ENCODE data around the gene KCNQ2.

The KCNQ2 gene

DNA sequence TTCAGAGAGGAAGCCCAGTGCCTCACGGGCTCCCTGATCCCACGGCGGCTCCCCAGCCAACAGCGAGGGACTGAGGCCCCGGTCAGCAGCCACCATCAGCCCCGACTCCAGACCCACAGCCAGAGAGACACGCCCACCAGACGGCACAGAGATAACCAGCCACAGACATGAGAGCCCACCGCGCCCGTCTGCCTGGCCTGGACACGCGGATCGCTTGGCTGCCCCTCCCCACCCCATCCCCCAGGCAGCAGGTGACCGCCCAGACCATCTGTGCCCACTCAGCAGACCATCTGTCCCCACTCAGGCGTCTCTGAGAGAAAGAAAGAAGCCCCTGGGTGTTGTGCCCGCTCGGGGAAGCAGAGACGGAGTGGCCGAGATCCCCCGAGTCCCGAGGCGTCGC, 55.8 kb downstream of the KCNQ2 start:
- Histone ChIP-seq H3K27me3 (ENCODE audit: low read length) (no peaks in the 10 kb centered on the region), H3K27ac (ENCODE audit: low read depth, low read length) (no peak overlapping the region)

DNA sequence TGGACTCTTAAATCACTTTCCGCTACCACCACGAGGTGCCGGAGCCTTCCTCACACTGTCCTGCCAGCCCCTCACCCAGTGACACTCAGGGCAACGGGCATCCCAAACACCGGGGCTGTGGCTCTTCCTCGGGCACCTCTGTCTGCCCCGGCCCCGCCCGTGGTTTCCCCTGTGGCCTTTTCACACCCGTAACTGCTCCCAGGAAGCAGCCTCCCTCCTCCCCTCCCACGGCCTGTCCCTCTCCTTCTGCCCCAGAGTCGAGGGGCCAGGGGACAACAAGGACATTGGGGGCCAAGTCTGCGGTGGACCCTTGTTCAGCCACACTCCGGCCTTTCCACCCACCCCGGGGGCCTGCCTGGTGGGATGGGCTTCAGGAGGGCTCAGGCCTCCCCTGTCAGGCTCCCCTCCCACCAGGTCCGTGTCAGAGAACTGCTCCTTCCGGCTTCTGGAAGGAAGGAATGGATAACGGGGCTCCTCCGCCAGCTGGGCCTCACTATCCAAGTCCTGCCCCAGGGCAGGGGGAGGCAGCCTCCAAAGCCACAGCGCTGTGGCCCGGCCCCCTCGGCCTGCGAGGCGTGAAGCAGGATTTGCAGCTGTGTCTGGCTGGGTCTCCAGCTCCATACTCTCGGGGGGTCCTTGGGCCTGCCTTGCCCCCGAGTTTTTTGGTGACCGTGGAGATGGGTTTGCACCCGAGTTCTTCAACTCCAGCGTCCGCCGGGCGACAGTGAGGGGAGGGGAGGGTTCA, 56.6 kb downstream of the KCNQ2 start:
- H3K9me3 ChIP-seq (ENCODE audit: insufficient read depth, low read length): no peaks in the 10 kb centered on the region
- no peaks in the 10 kb centered on the region for H3K36me3 ChIP-seq (ENCODE audit: low read length)
- H3K4me2 ChIP-seq (ENCODE audit: low read depth, low read length, poor library complexity, severe bottlenecking): no peak overlapping the region
- no peak overlapping the region for H3K9ac ChIP-seq (ENCODE audit: low read length)
- no peaks in the 10 kb centered on the region for H3K9me2 ChIP-seq (replicated peaks; ENCODE audit: insufficient read depth, low read length)
- no peak overlapping the region for H2AFZ ChIP-seq (ENCODE audit: low read depth, low read length, severe bottlenecking)
- TF ChIP-seq EZH2phosphoT487 (conservative IDR thresholded peaks at IDR 0.05; ENCODE audit: low read length): no peak
- no peaks in the 10 kb centered on the region for H4K20me1 ChIP-seq (ENCODE audit: low read depth, low read length)
- no peaks in the 10 kb centered on the region for H3K79me2 ChIP-seq (ENCODE audit: insufficient read depth, low read length)
- no peak overlapping the region for H3K27ac ChIP-seq (ENCODE audit: low read depth, low read length)
- H3K4me3 ChIP-seq (ENCODE audit: insufficient read depth, low read length, poor library complexity, severe bottlenecking): no peak overlapping the region
- no peaks in the 10 kb centered on the region for H3F3A ChIP-seq (ENCODE audit: insufficient read depth)
- H3K27me3 ChIP-seq (ENCODE audit: low read length): no peaks in the 10 kb centered on the region

More for the DNA sequence above, 55.8 kb downstream of the KCNQ2 start:
- Histone ChIP-seq H3K79me2 (ENCODE audit: insufficient read depth, low read length) (no peaks in the 10 kb centered on the region), H3F3A (ENCODE audit: insufficient read depth) (no peaks in the 10 kb centered on the region), H3K36me3 (ENCODE audit: low read length) (no peaks in the 10 kb centered on the region), H3K9me2 (replicated peaks; ENCODE audit: insufficient read depth, low read length) (no peaks in the 10 kb centered on the region), H3K4me3 (ENCODE audit: insufficient read depth, low read length, poor library complexity, severe bottlenecking) (no peak overlapping the region), H3K9me3 (ENCODE audit: insufficient read depth, low read length) (no peaks in the 10 kb centered on the region), H4K20me1 (ENCODE audit: low read depth, low read length) (no peaks in the 10 kb centered on the region), H2AFZ (ENCODE audit: low read depth, low read length, severe bottlenecking) (no peak overlapping the region), H3K4me2 (ENCODE audit: low read depth, low read length, poor library complexity, severe bottlenecking) (no peak overlapping the region), H3K9ac (ENCODE audit: low read length) (no peak overlapping the region)
- TF ChIP-seq, protein P1, sequence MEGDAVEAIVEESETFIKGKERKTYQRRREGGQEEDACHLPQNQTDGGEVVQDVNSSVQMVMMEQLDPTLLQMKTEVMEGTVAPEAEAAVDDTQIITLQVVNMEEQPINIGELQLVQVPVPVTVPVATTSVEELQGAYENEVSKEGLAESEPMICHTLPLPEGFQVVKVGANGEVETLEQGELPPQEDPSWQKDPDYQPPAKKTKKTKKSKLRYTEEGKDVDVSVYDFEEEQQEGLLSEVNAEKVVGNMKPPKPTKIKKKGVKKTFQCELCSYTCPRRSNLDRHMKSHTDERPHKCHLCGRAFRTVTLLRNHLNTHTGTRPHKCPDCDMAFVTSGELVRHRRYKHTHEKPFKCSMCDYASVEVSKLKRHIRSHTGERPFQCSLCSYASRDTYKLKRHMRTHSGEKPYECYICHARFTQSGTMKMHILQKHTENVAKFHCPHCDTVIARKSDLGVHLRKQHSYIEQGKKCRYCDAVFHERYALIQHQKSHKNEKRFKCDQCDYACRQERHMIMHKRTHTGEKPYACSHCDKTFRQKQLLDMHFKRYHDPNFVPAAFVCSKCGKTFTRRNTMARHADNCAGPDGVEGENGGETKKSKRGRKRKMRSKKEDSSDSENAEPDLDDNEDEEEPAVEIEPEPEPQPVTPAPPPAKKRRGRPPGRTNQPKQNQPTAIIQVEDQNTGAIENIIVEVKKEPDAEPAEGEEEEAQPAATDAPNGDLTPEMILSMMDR (IDR thresholded peaks at IDR 0.05; ENCODE audit: insufficient read depth, low read length, poor library complexity, severe bottlenecking): no peak
- no peak for TF ChIP-seq EZH2phosphoT487 (conservative IDR thresholded peaks at IDR 0.05; ENCODE audit: low read length)

DNA sequence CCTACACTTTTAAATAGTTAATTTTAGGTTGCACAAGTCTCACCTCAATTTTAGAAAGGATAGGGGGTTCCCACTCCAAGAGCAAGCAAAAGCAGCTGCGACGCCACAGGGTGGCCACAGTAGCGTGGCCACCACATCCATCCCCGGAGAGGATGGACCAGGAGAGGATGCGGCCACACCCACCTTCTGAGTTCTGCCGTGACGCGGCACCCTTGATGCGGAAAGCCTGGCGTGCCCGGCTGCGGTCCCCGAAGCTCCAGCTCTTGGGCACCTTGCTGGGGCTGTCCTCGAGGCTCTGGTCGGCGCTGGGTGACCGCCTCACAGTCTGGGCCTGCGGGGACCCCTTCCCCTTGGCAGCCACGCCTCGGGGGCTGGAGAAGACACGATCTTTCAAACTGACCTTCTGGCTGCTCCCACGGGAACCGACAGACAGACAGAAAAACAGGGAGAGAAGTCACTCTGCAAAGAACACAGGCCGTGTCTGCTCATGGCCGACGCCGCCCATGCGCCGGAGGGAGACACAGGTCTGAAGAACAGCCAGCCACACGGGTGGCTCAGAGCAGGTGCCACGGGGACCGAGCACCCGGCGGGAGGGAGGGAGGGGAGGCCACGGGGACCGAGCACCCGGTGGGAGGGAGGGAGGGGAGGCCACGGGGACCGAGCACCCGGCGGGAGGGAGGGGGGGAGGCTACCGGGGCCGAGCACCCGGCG, 57.6 kb downstream of the KCNQ2 start:
- H3K27me3 ChIP-seq (ENCODE audit: low read length): no peaks in the 10 kb centered on the region
- no peaks in the 10 kb centered on the region for H3K9me2 ChIP-seq (replicated peaks; ENCODE audit: insufficient read depth, low read length)
- H3K79me2 ChIP-seq (ENCODE audit: insufficient read depth, low read length): no peaks in the 10 kb centered on the region
- H4K20me1 ChIP-seq (ENCODE audit: low read depth, low read length): no peaks in the 10 kb centered on the region
- H3K4me2 ChIP-seq (ENCODE audit: low read depth, low read length, poor library complexity, severe bottlenecking): no peak overlapping the region
- no peaks in the 10 kb centered on the region for H3K36me3 ChIP-seq (ENCODE audit: low read length)
- no peak overlapping the region for H3K27ac ChIP-seq (ENCODE audit: low read depth, low read length)
- no peaks in the 10 kb centered on the region for H3K9me3 ChIP-seq (ENCODE audit: insufficient read depth, low read length)
- TF ChIP-seq, protein P1 (IDR thresholded peaks at IDR 0.05; ENCODE audit: insufficient read depth, low read length, poor library complexity, severe bottlenecking): no peak
- TF ChIP-seq EZH2phosphoT487 (conservative IDR thresholded peaks at IDR 0.05; ENCODE audit: low read length): no peak
- H3F3A ChIP-seq (ENCODE audit: insufficient read depth): no peaks in the 10 kb centered on the region
- H2AFZ ChIP-seq (ENCODE audit: low read depth, low read length, severe bottlenecking): no peak overlapping the region
- no peak overlapping the region for H3K4me3 ChIP-seq (ENCODE audit: insufficient read depth, low read length, poor library complexity, severe bottlenecking)
- H3K9ac ChIP-seq (ENCODE audit: low read length): no peak overlapping the region

All from SU-DHL-6 (cell line).